Endometrium (tissue), 2 donors: Measurements from ENCODE around the gene KRT80.

Experiments used
- FAIRE-seq: peaks from 2 replicates; lab custom pipeline; 2012; peaks lifted over from hg19 to GRCh38; lab: Jason Lieb, UNC
- donor health status: control.
- donor health status: control.

KRT80 gene

DNA sequence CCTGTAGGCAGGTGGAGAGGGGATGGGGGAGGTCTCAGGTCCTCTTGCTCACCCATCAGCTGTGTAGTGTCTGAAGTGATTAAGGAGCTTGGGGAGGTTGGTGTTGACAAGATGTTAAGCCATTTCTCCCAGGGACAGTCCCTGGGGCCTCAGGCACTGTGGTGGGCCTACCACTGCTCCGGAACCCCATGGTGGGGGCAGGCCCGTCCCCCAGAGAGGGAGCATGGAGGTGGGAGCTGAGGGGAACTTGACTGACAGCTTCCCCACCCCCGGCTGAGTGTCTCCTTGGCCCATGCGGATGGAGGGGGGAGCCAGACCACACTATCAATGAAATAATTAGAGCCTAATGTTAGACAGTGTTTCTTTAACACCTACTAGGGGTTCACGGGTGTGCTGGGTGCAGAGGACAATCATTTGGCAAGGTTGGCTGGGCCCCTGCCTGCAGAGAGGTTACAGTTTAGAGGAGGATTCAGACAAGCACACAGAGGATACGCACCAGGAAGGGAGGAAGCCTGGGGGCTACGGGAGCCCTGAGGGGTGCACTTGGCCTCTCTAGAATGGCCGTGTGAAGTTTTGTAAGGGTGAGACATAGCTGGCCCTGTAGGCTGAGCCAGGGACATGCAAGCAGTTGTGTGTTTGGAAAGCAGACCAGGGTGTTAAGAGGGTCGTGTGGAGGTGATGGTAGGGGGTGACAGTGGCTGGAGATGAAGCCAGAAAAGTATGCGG, 19.3 kb upstream of the KRT80 start:
- no peak for FAIRE-seq

DNA sequence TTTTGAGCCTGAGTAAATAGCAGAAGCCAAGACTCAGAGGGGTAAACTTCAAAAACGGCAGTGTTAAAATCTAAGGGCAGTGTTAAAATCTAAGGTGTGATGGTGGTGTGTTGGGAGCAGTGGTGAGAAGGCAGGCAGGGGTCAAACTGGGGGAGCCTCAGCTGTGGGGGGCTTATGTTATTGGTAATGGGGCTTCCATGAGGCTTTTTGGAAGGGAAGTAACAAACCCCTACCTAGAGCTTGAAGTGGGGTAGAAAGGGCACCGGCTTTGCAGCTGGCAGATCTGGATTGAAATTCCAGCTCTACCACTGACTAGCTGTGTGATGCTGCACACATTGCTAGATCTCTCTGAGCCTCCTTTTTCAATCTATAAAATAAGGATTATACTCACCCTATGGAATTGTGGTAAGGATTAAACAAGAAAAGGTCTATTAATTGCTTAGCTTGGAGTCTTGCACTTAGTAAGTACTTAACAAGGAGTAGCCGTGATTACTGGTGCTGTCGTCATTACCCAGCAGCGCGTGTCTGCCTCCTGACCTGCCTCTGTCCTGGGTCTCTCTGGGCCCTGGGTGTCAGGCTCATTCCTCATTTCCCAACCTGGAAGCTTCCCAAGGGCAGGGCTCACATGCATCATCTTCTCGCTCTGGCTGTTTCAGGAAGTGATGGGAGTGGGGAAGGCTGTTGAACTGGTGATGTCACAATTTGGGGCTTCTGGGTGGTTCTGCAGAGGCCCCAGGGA, 18.5 kb upstream of the KRT80 start:
- FAIRE-seq = no peak

GRCh38 chr12:52209321-52209720, 17.5 kb upstream of the KRT80 start:
- no peak for FAIRE-seq

DNA sequence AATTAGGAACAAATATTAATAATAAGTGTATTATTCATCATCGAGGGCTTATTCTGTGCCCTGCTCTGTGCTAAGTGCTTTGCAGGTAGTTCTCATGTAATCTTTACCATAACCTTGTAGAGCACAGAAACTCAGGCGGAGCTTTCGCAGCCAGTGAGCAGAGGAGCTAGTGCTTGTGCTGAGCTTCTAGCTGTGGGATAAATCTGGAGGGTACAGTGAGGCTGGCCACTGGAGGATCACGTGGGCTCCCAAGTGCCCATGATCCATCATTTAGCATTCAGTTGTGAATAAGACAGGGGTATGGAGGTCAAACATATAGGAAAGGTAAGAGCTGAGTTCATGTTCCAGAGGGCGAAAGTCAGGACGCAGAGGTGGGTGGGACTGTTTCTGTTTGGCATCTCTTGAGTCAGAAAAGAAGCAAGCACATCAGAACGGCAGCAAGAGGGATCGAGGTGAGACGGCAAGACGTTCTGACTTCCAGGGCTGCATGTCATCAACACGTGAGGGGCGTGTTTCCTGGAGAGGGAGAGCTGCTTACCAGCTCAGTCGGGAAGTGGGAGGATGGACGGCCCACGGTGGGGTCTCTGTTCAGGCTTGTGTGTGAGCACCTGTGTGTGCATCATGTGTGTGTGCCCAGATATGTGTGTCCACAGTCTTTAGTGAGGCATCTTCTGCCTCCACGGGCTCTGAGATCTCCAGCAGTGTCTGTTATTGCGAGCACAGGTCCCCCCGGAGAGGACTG, 16.8 kb upstream of the KRT80 start:
- FAIRE-seq = no peak

DNA sequence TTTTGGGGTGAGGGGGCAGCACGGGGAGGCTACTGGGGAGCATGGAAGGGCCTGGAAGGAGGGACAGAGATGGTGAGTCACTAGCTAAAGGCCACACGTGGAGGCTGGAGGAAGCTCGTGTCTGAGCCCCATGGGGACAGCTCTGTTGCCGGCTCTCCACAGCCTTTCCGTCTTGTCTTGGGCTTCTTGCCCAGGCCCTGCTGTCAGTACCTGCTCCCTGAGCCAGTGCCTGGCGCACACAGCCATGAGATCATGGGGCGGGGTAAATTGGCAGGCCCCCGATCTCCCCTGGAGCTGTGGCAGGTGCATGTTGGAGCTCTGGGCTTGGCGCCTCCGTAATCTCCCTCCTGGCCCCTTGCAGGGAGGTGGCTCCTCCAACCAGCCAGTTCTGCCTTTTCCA, 16.1 kb upstream of the KRT80 start:
- no peak for FAIRE-seq

DNA sequence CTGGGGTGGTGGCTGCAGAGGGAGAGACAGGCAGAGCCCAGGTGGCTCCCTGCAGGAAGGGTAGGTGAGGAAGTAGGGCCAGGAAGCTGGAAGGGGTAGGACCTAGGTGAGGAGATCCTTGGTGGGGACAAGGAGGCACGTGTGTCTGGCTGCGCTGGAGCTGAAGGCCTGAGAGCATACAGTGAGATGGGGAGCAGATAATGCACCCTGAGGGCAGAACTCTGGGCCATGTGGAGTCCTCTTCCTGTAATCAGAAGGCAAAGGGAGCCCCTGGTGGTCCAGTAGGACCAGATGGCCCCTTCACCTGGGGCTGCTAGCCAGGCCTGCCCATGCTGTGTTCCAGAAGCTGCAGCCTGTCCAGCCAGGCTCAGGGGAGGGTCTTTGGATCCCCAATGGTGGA, 15.3 kb upstream of the KRT80 start:
- no peak for FAIRE-seq

- FAIRE-seq = no peak
These were observed 14.7 kb upstream of the KRT80 start for GRCh38 chr12:52206304-52207040.

GRCh38 chr12:52205612-52206303, 13.9 kb upstream of the KRT80 start:
- no peak for FAIRE-seq

- no peak for FAIRE-seq
These were observed 13.2 kb upstream of the KRT80 start for GRCh38 chr12:52204931-52205505.

GRCh38 chr12:52204095-52204930, 12.5 kb upstream of the KRT80 start:
- no peak for FAIRE-seq

DNA sequence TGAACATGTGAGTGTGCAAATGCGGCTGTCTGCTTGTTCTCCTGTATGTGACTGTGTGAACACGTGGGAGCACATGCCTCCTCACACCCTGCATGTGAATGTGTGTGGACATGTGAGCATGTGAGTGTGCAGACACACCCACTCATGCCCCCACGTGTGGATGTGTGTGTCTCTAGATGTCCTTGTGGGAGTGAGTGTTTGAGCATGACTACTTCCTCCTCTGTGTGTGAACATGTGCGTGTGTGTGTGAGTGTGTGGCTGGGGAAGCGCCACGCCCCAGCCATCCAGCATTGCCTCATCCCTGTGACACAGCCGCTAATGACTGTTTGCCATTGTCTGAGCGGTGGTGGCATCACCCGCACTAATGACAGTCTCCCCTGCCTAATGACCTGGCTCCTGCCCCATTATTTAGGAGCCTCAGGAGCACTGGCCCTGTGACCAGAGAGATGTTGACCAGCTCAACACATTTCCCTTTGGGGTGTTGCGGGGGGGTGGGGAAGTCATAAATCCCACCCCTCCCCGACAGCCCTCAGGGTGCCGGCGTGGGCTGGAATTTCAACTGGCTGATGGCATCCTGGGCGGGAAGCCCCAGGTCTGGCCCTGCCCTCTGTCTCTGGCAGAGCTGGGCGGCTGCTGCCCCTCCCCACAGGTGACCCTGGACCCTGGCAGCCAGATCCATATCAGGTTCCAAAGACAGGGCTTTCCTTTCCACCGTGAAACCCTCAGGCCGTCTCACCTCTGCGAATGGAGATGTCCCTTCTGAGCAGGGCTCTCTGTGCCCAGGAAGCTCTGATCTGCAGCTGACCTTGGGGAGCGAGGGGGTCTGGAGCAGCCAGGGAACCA, 11.5 kb upstream of the KRT80 start:
- FAIRE-seq = no peak

- FAIRE-seq = no peak
These were observed 10.7 kb upstream of the KRT80 start for GRCh38 chr12:52202361-52203078.

DNA sequence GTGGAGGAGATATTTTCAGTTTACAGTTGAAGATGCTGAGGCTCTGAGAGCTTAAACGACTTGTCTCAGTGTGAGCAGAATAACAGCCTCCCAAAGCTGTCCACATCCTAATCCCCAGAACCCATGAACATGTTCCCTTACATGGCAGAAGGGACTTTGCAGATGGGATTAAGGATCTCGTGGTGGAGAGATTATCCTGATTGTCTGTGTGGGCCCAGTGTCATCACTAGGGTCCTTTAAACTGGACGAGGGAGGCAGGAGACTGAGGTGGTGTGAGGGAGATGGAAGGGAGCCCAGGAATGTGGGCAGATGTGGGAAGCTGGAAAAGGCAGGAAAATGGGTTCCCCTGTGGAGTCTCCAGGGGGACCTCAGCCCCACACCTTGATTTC, 9.6 kb upstream of the KRT80 start:
- FAIRE-seq = no peak

DNA sequence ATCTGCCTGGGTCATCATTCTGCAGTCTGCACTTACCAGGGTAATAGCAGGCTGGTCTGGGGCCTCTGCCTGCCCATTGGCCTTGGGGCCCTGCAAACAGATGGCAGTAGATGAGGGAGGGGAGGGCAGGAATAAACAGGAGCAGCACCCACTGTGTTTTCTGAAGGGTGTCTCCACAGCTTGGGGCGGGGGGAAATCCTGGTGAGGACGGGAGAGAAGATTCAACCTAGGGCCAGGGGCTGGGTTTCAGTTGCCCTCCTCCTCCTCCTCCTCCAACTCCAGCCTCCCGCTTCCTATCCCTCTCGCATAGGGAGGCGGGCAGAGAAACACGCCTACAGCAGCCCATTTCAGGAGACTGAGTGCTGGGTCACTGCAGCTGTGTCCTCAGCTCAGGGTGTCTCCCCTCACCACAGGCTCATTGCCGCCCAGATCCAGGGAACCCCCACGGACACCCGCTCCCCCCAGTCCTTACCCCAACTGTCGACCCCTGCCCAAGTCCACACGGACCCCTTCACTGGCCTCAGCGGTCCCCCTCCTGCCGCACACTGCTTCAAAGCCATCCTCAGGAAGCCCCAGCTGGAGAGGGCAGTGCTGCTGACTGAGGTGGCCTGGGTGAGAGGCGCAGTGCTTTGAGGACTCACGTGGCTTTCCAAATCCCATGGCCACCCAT, 9.1 kb upstream of the KRT80 start:
- FAIRE-seq = no peak

GRCh38 chr12:52200086-52200780, 8.4 kb upstream of the KRT80 start:
- no peak for FAIRE-seq

DNA sequence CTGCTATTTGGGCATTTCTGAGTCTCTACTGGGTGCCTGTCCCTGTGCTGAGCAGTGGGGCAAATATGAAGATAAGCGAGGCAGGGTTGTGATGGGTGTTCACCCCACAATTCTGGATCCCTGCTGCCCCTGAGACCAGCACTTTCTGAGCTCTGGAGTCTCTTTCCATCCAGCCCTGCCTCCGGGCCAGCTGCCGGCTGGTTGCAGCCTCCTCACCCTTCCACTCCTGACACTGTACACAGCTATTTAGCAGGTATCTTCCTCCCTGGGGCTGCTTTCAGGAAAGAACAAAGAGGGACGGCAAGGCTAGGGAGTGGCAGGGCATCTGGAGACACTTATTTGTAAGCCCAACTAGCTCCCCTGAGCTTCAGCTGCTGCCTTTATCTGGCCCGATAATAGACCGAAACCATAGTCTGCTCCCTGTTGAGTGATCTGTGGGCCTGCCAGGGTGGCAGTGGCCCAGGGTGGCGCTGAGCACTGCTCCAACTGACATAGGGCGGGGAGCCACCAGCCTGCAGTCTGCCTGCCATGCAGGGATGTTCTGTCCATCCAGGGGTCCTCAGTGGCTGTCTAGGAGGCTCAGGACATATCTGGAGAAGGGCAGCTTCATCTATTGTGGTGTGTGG, 7.6 kb upstream of the KRT80 start:
- no peak for FAIRE-seq
